NCI-H2107 treated with DMSO at 0.1 percent for 48 hours (cell line): ENCODE measurements around the gene GPR25.
"Not testable (repeated sequence)": the region's sequence is repeated elsewhere in the genome, so short reads cannot be mapped to it uniquely, and the experiment has no call there.

Experiments
- DNase-seq: peaks from one replicate; lab custom pipeline; 2025; ENCODE audit not compliant: unreplicated experiment; lab: John Stamatoyannopoulos, UW

GPR25 gene

DNA sequence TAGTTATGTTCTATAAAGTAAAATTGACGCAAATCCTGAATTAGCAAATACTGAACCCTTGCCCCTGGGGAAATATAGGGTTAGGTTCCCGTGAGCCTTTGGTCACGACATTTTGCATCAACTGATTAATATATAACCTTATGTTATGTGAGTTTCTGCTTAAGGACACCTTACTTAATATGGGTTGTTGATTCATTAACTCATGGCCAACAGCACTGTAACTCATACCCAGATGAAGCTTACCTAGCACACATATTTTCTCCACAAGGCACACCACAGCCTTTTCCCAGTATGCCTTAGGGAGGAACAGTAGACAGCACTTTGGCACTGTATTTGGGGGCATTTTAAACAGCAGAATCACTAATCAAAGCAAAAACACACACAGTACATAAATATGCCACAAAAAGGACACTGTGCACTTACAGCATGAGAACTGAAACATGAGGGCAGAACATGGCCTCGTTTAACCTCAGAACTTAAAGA is 37.0 kb downstream of the GPR25 start:
- no peak for DNase-seq

DNA sequence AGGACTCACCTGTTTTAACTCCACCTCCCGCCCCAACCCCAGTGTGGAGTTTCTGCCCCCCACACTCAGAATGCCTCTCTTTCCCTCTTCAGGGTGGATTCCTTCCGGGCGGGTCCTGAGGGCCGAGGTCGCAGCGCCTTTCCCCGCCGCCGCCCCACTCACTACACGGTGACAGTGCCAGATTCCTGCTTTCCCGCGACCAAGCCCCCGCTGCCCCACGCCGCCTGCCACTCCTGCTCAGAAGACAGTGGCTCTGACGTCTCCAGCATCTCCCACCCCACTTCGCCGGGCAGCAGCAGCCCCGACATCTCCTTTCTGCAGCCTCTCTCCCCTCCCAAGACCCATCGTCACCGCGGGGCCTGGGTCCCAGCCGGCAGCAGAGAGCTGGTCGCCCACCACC is 38.6 kb downstream of the GPR25 start:
- DNase-seq: no peak

DNA sequence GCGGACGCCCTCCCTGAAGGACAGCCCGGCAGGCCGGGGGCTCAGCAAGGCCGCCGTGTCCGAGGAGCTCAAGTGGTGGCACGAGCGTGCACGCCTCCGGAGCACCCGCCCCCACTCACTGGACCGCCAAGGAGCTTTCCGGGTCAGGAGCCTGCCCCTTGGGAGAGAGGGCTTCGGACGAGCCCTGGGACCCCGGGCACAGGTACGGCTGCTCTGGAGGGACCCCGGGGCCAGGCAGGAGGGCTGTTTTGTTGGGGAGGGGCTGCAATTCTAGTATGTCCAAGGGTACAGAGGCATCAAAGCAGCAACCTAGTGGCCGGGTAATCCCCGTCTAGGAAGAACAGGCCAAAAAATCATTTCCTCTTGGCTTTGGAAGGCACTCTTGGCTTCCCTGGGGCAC is 39.2 kb downstream of the GPR25 start:
- DNase-seq: not testable (repeated sequence)

DNA sequence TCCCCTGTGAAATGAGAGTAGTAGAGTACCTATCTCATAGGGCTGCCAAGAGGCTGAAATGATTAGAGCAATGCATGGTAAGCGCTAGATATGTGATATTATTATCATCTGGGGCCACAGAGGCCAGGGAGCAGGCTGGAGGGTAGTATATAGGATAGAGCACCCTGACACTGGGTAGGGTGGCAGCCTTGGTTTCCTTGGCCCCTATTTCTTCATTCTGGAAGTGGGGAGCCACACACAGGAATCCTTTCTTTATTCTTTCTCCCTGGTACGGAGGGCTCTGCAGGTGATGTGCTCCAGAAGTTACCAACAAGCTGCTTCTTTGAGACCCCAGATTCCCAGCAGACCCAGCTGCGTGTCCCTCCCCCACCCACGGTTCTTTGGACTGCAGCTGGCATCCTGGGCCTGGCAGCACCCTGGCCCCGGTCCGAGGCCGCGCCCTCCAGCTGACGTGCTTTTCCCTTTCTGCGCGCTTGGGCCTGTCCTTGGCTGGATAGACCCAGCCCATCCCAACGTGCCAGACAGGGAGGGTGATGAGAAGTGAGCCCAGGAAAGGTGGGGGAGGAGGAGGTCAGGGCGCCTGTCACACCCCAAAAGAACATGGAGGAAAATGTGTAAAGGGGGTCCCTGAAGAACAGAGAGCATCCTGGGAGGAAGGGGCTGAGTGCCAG is 40.1 kb downstream of the GPR25 start:
- no peak for DNase-seq

DNA sequence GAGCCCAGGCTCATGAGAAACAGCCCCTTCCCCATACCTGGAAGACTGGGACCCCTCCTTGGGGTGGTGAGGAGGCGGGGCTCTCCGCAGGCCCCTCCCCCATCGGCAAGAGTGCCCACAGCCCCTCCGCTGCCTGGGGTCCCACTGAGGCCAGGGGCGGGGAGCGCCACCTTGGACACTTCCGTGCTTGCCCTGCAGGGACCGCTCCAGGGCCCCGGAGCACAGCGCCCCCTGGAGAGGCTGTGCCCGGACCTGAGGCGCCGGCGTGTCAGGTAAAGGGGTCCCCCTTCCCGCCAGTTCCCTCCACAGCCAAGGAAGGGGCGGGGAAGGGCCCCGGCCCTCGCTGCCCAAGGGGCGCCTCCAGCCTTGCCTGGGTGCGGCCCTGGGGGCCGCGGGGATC is 43.4 kb downstream of the GPR25 start:
- no peak for DNase-seq

DNA sequence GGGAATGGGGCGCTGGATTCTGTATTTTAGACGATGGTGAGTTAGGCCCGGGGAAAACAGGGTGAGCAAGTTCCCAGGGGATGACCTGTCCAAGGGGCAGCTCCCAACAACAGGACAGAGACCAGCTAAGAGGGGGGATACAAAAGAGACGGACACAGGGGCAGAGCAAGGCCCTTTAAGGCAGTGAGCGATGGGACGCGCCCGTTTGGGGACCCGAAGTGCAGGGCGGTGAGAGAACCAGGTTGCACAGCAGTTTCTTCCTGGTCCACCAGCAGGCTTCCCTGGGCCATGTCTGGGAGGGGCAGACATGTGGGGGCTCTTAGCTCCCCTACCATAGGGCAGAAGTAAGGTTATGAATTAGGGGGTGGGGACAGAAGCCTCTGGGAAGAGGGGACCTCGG is 43.9 kb downstream of the GPR25 start:
- DNase-seq: no peak

DNA sequence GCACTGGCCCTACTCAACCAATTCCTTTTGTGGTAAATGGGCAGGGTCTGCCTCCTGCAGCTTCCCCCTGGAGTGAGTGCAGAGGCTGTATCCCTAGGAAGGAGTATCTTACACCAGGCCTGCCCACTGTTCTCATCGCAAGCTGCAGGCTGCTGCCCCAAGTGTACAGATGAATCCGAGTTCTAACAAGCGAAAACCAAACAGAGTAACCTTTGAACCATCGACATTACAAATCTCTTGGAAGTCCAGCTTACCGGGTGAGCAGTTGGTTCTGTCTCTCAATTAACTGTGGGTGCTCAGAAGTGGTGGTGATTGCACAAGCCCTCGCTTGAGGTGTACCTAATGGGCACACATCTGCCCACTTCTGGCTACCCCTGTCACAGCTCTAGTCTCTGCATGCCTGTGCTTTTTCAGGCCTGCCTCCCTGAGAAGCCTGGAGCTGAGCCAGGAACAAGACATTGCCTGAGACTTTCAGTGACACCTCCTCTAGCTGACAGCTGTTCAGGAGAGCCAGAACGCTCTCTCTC is 44.6 kb downstream of the GPR25 start:
- DNase-seq: peak; percentile 10

DNA sequence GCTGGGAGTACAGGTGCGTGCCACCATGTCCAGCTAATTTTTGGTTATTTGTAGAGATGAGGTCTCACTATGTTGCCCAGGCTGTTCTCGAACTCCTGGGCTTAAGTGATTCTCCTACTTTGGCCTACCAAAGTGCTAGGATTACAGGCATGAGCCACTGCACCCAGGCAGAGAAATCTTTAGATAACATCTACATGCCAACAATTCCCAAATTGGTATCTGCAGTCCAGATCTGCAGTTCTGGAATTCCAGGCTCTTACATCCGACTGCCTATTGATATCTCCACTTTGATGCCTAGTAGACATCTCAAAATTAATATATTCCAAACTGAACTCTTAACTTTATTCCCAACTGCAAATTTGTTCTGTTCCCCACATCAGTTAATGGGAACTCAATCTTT is 45.2 kb downstream of the GPR25 start:
- no peak for DNase-seq

DNA sequence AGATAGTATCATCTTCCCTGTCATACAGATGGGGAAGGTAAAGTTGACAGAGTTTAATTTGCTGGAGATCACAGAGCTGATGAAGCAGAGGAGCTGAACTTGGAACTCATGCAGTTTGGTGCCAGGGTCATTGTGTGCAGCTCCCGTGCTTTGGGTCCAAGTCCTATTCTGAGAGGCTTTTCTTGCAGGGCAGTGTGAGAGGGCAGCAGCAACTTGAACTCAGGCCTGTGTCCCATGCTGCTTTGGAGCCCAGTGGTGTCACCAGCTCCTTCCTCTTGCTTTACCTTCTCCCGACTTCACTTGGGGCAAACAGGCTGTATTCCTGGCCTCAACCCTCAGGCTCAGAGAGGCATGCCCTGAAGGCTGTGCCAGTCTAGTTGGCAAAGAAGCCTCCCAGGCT is 46.6 kb downstream of the GPR25 start:
- DNase-seq: no peak

DNA sequence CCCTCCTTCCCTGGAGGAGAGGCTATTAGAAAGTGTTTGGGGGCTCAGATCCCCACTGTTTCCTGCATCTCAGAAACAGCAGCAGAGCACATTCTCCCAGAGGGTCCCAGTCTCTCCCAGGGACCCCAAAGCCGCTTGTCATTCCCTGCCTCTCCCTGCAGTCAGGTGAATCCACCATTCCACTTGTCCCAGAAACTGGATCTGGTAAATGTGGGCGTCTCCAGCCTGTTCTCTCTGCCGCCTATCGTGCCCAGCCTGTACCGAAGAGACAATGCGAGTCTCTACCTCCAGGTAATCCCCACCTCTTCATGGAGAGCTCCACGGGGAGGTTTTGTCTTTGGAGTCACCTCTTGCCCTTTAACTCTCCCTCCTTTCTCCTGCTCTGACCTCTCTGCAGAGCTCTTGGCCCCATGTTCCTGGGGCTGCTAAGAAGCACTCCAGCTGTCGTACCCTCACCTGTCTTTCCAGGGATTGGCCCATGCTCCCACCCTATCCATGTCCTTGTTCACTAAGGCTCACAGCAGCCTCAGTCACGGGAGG is 48.9 kb downstream of the GPR25 start:
- DNase-seq: no peak

DNA sequence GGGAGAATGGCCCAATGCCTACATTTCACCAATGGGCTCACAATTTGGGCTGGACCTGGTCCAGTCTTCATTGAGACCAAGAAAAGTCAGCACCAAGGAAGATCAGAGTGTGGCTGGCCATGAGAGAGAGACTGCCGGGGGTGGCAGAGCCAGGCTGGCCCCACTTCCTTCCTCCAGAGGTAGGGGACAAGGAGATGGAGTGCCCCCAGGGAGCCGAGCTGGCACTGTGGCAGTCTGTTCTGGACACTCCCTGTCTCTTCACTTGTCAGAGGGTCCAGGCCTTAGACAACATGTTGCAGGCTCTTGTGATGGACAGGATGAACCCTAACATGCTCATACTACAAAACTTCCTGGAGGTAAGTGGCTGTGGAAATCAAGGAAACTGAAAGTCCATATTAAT is 49.6 kb downstream of the GPR25 start:
- DNase-seq: no peak

DNA sequence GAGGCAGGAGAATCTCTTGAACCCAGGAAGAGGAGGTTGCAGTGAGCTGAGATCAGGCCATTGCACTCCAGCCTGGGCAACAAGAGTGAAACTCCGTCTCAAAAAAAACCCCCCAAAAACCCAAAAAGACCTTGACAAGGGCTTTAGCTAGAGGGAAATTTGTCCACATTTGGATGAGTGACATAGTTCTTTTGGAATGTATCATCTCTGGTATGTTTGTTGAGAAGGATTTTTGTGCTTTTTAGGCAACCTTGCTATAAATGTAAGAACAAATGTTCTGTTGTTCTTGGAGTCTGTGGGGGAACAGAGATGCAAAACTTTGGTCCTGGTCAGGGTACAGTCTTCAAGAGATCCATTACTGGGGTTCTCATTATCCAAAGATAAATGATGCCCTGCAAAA is 50.8 kb downstream of the GPR25 start:
- no peak for DNase-seq
